GM12874 (cell line): Measurements from ENCODE around the gene HEMK1.

Experiments used
- TF ChIP-seq, protein P1 (sequence below): IDR thresholded peaks from 2 replicates; pipeline ENCODE4 v1.5.1; 2011; ENCODE audit warnings: low read depth, mild to moderate bottlenecking, control low read depth, low read length, moderate library complexity; ENCODE audit not compliant: insufficient read depth

The HEMK1 gene

DNA sequence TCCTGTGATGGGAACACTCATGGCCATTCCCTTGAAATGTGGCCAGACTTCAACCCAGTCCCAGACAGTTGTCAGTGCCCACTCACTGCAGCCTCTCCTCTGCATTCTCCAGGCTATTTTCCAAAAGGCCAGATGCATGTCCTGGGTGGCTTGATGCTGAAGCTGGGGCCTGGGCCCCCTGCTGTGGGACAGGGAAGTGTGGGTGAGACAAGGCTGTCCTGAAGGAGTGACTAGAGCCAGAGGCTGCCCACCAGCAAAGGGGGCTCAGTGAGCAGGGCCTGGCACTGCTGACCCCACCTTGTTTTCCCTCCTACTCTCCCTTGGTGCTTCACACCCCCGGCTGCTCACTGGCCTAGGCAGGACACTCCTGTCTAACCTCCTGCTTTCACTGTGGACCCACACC is 30.4 kb downstream of the HEMK1 start:
- TF ChIP-seq, protein P1, sequence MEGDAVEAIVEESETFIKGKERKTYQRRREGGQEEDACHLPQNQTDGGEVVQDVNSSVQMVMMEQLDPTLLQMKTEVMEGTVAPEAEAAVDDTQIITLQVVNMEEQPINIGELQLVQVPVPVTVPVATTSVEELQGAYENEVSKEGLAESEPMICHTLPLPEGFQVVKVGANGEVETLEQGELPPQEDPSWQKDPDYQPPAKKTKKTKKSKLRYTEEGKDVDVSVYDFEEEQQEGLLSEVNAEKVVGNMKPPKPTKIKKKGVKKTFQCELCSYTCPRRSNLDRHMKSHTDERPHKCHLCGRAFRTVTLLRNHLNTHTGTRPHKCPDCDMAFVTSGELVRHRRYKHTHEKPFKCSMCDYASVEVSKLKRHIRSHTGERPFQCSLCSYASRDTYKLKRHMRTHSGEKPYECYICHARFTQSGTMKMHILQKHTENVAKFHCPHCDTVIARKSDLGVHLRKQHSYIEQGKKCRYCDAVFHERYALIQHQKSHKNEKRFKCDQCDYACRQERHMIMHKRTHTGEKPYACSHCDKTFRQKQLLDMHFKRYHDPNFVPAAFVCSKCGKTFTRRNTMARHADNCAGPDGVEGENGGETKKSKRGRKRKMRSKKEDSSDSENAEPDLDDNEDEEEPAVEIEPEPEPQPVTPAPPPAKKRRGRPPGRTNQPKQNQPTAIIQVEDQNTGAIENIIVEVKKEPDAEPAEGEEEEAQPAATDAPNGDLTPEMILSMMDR, result no peak

GRCh38 chr3:50600141-50600753 is 30.9 kb downstream of the HEMK1 start:
- TF ChIP-seq, protein P1, result no peak

DNA sequence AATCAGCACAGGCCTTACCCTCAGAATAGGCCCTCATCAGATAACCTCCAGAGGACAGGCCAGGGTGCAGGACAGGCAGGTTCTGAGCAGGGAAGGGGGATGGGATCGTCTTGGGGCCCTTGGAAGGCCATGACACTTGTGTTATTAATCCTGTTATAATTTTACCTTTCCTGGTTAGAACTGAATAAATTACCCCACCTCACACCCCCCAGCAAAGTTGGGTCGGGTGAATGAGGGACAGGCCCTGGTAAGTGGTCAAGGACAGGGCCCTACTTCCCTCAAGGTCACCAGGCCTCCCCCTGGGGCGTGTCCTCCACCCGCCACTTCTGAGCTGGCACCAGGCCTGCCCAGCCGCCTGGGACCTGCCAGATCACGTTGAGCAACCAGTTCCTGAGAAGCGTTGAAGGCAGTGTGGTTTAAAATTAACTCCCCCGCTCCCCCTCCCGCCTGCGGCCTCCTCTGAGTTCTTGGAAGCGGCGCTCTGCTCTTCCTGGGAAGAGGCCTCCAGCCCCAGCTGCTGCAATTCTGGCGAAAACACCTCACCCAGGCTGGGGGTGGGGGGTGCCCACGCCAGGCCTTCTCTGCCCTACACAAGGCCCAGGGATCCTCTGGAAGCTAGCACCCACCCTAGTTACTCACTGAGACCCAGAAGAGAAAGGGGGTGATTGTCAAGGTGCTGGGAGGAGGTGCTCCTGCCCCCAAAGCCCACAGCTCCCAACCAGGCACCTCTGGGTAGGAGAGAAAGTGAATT is 31.7 kb downstream of the HEMK1 start:
- TF ChIP-seq, protein P1, result no peak

DNA sequence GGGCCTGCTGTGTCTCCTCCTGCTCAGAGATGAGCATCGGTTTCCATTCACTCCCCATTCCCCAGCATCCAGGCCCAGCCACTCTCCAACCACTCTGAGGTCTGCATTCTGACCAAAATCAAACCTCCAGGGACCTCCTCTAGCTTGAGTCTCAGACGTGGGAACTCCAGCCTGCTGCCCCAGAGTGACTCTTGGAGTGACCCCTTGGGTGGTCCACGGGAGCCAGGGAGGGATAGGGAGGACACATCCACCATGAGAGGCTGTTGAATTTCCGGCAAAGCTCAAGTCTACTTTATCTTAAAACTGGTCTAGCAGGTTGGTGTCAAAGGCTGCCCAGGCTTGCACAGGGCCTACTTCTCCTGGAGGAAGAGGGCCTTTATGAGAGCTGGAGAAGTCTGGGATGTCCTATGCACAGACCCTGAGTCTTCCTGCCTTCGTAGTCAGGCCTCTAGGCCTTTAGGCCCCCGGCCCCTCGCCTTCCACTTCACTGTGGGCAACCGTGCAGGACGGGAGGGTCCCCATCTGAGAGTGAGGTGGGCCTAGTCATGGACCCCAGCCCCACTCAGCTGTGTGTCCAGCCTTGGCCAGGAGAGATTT is 33.4 kb downstream of the HEMK1 start:
- TF ChIP-seq, protein P1, result no peak

- TF ChIP-seq, protein P1, result no peak
These were observed 34.2 kb downstream of the HEMK1 start for GRCh38 chr3:50603261-50604109.

DNA sequence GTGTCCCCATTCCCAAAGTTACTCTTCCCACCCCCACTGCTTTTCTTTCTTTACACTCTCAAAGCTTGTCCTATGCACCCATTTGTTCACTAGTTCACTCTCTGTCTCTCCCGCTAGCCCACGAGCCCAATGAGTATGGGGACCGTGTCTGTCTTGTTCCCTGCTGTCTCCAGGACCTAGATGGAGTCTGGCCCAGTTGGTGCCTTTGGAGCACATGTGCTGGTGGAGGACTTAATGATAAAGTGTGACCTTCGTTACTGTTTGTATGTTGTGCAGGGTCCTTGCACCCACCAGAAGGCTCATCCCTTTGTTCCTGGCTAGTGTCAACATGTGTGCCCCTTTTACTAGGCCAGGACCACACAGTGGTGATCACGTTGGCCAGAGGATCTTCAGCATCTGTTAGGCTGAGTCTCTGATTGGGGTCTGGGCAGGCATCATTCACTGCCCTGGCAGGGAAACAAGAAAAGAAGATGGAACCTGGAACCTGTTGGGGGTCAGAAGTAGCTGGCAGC is 34.8 kb downstream of the HEMK1 start:
- TF ChIP-seq, protein P1, result no peak
